22Rv1 (cell line): ENCODE measurements around the gene OR1L1.

ENCODE experiments used
- H3K27ac ChIP-seq: fragments of 450-650 bp; 2 replicates; pipeline ENCODE4 v1.5.1; 2017
- ZFX ChIP-seq: fragments of 450-650 bp; IDR thresholded peaks from 2 replicates; pipeline ENCODE4 v1.6.1; 2017; ENCODE audit warnings: antibody characterized with exemption, borderline replicate concordance
- TF ChIP-seq, protein P1 (sequence below): fragments of 450-650 bp; IDR thresholded peaks from 2 replicates; pipeline ENCODE4 v1.5.1; 2017; ENCODE audit warnings: mild to moderate bottlenecking

The OR1L1 gene

DNA sequence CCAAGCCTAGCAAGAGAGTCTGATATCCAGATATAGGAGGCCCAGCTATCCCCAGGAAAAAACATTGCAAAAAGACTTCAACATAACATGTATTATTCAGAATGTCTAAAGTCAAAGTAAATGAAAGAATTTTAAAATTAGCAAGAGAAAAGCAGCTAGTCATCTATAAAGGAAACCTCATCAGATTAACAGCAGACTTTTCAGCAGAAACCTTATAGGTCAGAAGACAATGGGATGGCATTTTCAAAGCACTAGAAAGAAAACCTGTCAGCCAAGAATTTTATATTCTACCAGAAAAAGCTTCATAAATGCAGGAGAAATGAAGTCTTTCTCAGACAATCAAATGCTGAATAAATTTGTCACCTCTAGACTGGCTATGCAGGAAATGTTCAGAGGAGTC lies 23.3 kb downstream of the OR1L1 start:
- H3K27ac ChIP-seq = no peak overlapping the region
- TF ChIP-seq, protein P1, sequence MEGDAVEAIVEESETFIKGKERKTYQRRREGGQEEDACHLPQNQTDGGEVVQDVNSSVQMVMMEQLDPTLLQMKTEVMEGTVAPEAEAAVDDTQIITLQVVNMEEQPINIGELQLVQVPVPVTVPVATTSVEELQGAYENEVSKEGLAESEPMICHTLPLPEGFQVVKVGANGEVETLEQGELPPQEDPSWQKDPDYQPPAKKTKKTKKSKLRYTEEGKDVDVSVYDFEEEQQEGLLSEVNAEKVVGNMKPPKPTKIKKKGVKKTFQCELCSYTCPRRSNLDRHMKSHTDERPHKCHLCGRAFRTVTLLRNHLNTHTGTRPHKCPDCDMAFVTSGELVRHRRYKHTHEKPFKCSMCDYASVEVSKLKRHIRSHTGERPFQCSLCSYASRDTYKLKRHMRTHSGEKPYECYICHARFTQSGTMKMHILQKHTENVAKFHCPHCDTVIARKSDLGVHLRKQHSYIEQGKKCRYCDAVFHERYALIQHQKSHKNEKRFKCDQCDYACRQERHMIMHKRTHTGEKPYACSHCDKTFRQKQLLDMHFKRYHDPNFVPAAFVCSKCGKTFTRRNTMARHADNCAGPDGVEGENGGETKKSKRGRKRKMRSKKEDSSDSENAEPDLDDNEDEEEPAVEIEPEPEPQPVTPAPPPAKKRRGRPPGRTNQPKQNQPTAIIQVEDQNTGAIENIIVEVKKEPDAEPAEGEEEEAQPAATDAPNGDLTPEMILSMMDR = no peak
- no peak for TF ChIP-seq ZFX

DNA sequence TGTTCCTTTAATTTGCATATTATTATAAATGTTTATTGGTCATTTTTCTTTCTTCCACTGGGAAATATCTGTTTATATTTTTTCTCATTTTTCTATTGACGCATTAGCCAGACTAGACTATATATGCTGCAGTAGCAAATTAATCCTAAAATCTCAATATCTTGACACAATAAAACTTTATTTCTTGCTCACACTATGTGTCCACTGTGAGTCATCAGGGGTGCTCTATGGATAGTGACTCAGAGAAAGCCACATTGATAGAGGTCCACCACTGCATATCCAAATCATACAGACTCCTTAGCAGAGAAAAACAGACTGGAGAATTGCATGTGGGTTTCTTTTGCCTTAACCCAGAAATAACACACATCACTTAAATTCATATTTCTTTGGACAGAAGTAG lies 34.2 kb downstream of the OR1L1 start:
- TF ChIP-seq, protein P1 = no peak
- TF ChIP-seq ZFX = no peak
- H3K27ac ChIP-seq = no peak overlapping the region
